ENCODE data around the gene ASNSD1. TPM values are rescaled to one million over a fixed set of nuclear protein-coding genes. Genes with fewer than 3 reads are reported as not detected.
A peak's percentile ranks its signal among the peaks of the same experiment; 100 is the strongest.

Gene ASNSD1
- total and polyA plus RNA-seq, 9 donors, result 38.5 to 61.9 (median 44.0) TPM

DNA sequence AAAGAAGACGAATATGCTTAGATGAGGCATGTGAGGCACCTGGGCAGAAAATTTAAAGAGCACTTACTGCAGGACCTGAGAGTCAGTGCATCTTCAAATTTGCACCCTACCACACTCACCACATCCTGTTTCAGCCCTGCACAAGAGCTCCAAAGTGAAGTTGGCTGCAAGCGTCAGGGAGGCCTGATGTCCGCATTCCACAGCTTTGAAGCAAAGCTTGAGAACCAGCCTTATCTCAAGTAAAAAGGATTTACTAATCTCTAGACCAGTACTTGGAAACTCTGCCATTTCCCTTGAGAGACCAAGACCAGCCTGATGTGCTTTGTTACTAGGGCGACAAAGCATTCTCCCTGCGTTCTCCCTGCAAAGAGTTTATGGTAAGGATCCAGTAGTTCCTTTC lies 3.4 kb upstream of the ASNSD1 start:
- H3K4me3 ChIP-seq, result no peak overlapping the region
- H3K4me1 ChIP-seq (ENCODE audit: insufficient read depth), result peaks cover 4% of the 10 kb centered on the region
- peak in 4 of 5 donors; percentile 24 to 42 (median 28) for DNase-seq
- H3K27me3 ChIP-seq, result no peaks in the 10 kb centered on the region
- TF ChIP-seq EP300 (IDR thresholded peaks at IDR 0.05) (no peak), POLR2A (IDR thresholded peaks at IDR 0.05) (no peak)
- TF ChIP-seq, protein P1, sequence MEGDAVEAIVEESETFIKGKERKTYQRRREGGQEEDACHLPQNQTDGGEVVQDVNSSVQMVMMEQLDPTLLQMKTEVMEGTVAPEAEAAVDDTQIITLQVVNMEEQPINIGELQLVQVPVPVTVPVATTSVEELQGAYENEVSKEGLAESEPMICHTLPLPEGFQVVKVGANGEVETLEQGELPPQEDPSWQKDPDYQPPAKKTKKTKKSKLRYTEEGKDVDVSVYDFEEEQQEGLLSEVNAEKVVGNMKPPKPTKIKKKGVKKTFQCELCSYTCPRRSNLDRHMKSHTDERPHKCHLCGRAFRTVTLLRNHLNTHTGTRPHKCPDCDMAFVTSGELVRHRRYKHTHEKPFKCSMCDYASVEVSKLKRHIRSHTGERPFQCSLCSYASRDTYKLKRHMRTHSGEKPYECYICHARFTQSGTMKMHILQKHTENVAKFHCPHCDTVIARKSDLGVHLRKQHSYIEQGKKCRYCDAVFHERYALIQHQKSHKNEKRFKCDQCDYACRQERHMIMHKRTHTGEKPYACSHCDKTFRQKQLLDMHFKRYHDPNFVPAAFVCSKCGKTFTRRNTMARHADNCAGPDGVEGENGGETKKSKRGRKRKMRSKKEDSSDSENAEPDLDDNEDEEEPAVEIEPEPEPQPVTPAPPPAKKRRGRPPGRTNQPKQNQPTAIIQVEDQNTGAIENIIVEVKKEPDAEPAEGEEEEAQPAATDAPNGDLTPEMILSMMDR (IDR thresholded peaks at IDR 0.05), result no peak
- intact Hi-C loops (cut with DNase I), result no loop called here
- no peaks in the 10 kb centered on the region for H3K9me3 ChIP-seq
- no peaks in the 10 kb centered on the region for H3K36me3 ChIP-seq
- peak overlapping the region in 1 of 2 donors; percentile 14 for H3K27ac ChIP-seq
- WGBS, 3 donors, result 36 to 48% (median 37%) methylated on average over 5 of the region's 5 CpGs

- H3K4me1 ChIP-seq (ENCODE audit: insufficient read depth), result peaks cover 8% of the 10 kb centered on the region
- no peak overlapping the region for H3K4me3 ChIP-seq
- no peaks in the 10 kb centered on the region for H3K27me3 ChIP-seq
- H3K9me3 ChIP-seq, result no peaks in the 10 kb centered on the region
- DNase-seq, result no peak
- WGBS, 3 donors, result 72 to 77% (median 75%) methylated on average over 7 of the region's 7 CpGs
- TF ChIP-seq EP300 (IDR thresholded peaks at IDR 0.05) (no peak), POLR2A (IDR thresholded peaks at IDR 0.05) (no peak)
- TF ChIP-seq, protein P1 (IDR thresholded peaks at IDR 0.05), result no peak
- H3K27ac ChIP-seq, result peak overlapping the region in 1 of 2 donors; percentile 14
- no peaks in the 10 kb centered on the region for H3K36me3 ChIP-seq
- intact Hi-C loops (cut with DNase I), result no loop called here
Observed at GRCh38 chr2:189658306-189659212, 2.7 kb upstream of the ASNSD1 start.

GRCh38 chr2:189659734-189660133 lies 1.5 kb upstream of the ASNSD1 start:
- no peaks in the 10 kb centered on the region for H3K27me3 ChIP-seq
- intact Hi-C loops (cut with DNase I), result loop anchor here in 2 of 4 donors (5.0 kb wide), 3 partner anchors 38 to 82 kb away; partner anchors contain the start of gene SLC40A1 (in 1 of the 2)
- TF ChIP-seq, protein P1 (IDR thresholded peaks at IDR 0.05), result no peak
- no peak for TF ChIP-seq EP300 (IDR thresholded peaks at IDR 0.05)
- TF ChIP-seq POLR2A (IDR thresholded peaks at IDR 0.05), result no peak

DNA sequence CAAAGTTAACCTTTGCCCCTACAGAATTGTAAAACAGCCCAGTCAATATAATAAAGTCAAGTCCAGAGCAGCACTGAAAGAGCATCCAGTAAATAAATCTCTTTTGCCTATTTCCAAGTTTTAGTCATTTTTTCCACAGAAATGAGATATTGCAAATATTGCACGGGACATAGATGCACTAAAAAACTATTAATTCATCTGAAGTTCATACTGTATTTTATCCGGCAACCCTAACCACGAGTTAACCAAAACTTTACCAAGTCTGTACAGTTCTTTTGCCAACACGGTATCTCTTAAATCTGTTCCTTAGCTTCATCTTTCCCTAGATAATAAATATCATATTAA lies 484 bp upstream of the ASNSD1 start:
- H3K4me1 ChIP-seq (ENCODE audit: insufficient read depth), result peaks cover 10% of the 10 kb centered on the region
- intact Hi-C loops (cut with DNase I), result loop anchor here in 2 of 4 donors (5.0 kb wide), 3 partner anchors 37 to 83 kb away; partner anchors contain the start of gene SLC40A1 (in 1 of the 2)
- no peak for DNase-seq
- no peak overlapping the region for H3K4me3 ChIP-seq
- H3K9me3 ChIP-seq, result no peaks in the 10 kb centered on the region
- no peaks in the 10 kb centered on the region for H3K27me3 ChIP-seq
- TF ChIP-seq EP300 (IDR thresholded peaks at IDR 0.05), result no peak
- no peak for TF ChIP-seq POLR2A (IDR thresholded peaks at IDR 0.05)
- TF ChIP-seq, protein P1 (IDR thresholded peaks at IDR 0.05), result no peak
- H3K27ac ChIP-seq, result no peak overlapping the region
- 7 to 9% (median 7%) methylated on average over 4 of the region's 4 CpGs for WGBS, 3 donors
- H3K36me3 ChIP-seq, result no peaks in the 10 kb centered on the region

More at GRCh38 chr2:189659734-189660133, 1.5 kb upstream of the ASNSD1 start:
- no peak for DNase-seq
- 49 to 67% (median 54%) methylated on average over 2 of the region's 2 CpGs for WGBS, 3 donors
- Histone ChIP-seq H3K27ac (no peak overlapping the region), H3K9me3 (no peaks in the 10 kb centered on the region), H3K4me3 (no peak overlapping the region), H3K4me1 (ENCODE audit: insufficient read depth) (peaks cover 10% of the 10 kb centered on the region), H3K36me3 (no peaks in the 10 kb centered on the region)

Data from ovary (tissue), 9 donors.